ENCODE results near the gene CTXN1.
A peak's percentile ranks its signal among the peaks of the same experiment; 100 is the strongest.

The CTXN1 gene

DNA sequence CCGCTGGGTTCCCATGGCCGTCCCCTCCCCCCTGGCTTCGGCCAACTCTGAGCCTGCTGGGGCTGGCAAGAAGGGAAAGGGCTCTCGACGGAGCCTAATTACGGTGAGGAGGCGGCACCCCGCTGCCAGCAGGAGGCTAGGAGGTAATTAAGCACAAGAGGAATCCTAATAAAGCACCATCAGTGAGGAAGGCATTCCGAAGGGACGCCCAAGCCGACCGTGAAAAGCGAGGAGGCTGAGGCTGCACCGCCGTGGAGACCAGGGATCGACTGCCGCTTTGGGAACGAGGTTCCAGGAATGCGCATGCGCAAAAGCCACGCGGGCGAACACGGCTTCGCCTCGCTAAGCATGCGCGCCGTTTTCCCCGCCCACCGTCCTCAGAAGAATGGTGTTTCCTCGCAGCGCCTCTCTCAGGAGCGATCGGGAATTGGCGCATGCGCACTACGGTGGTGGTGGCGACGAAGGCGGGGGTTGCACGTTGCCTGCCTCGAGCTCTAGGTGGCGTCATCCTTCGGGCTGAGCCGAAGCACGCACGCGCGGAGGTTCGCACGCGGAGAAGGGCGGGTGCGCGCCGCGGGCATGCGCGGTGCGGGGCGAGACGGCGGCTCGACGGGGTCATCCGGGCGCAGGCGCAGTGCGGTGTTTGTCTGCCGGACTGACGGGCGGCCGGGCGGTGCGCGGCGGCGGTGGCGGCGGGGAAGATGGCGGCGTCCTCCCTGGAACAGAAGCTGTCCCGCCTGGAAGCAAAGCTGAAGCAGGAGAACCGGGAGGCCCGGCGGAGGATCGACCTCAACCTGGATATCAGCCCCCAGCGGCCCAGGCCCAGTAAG is 22.5 kb downstream of the CTXN1 start, which contains the start of gene MAP2K7 (continued):
- TF ChIP-seq, protein P1, sequence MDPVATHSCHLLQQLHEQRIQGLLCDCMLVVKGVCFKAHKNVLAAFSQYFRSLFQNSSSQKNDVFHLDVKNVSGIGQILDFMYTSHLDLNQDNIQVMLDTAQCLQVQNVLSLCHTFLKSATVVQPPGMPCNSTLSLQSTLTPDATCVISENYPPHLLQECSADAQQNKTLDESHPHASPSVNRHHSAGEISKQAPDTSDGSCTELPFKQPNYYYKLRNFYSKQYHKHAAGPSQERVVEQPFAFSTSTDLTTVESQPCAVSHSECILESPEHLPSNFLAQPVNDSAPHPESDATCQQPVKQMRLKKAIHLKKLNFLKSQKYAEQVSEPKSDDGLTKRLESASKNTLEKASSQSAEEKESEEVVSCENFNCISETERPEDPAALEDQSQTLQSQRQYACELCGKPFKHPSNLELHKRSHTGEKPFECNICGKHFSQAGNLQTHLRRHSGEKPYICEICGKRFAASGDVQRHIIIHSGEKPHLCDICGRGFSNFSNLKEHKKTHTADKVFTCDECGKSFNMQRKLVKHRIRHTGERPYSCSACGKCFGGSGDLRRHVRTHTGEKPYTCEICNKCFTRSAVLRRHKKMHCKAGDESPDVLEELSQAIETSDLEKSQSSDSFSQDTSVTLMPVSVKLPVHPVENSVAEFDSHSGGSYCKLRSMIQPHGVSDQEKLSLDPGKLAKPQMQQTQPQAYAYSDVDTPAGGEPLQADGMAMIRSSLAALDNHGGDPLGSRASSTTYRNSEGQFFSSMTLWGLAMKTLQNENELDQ (tag by site-specific recombination; IDR thresholded peaks at IDR 0.05; ENCODE audit: low read depth): no peak
- no peak for TF ChIP-seq ZNF362 (tag by site-specific recombination; IDR thresholded peaks at IDR 0.05)
- TF ChIP-seq GLI2 (tag by site-specific recombination; IDR thresholded peaks at IDR 0.05; ENCODE audit: borderline replicate concordance, low read depth): no peak
- TF ChIP-seq ZNF747 (tag by site-specific recombination; IDR thresholded peaks at IDR 0.05): no peak
- TF ChIP-seq HOXA7 (CRISPR knock-in tag; IDR thresholded peaks at IDR 0.05; ENCODE audit: borderline replicate concordance): no peak
- TF ChIP-seq ZNF274 (IDR thresholded peaks at IDR 0.05; ENCODE audit: low read length): no peak
- TF ChIP-seq ZNF274 (tag by site-specific recombination; IDR thresholded peaks at IDR 0.05; ENCODE audit: borderline replicate concordance): no peak
- TF ChIP-seq ZNF10 (tag by site-specific recombination; IDR thresholded peaks at IDR 0.05): no peak
- TF ChIP-seq GLIS1 (tag by site-specific recombination; IDR thresholded peaks at IDR 0.05): 0 out of 2 replicates have a peak, but pooled peaks have one; percentile 3
- TF ChIP-seq ZNF768 (tag by site-specific recombination; IDR thresholded peaks at IDR 0.05): no peak
- TF ChIP-seq PRDM6 (tag by site-specific recombination; IDR thresholded peaks at IDR 0.05): no peak
- TF ChIP-seq ZNF658 (tag by site-specific recombination; IDR thresholded peaks at IDR 0.05): no peak
- no peak for TF ChIP-seq ZNF174 (tag by site-specific recombination; IDR thresholded peaks at IDR 0.05)
- no peak for TF ChIP-seq PRDM4 (tag by site-specific recombination; IDR thresholded peaks at IDR 0.05)
- no peak for TF ChIP-seq ZNF610 (tag by site-specific recombination; IDR thresholded peaks at IDR 0.05; ENCODE audit: borderline replicate concordance)
- TF ChIP-seq ZSCAN23 (tag by site-specific recombination; IDR thresholded peaks at IDR 0.05): no peak
- TF ChIP-seq MYNN (tag by site-specific recombination; IDR thresholded peaks at IDR 0.05; ENCODE audit: borderline replicate concordance): no peak
- TF ChIP-seq ZNF140 (tag by site-specific recombination; IDR thresholded peaks at IDR 0.05): no peak
- TF ChIP-seq ZNF266 (tag by site-specific recombination; IDR thresholded peaks at IDR 0.05; ENCODE audit: low read depth): no peak
- no peak for TF ChIP-seq ZNF24 (tag by site-specific recombination; IDR thresholded peaks at IDR 0.05)
- no peak for TF ChIP-seq ZNF223 (tag by site-specific recombination; IDR thresholded peaks at IDR 0.05)
- no peak for TF ChIP-seq ZNF433 (tag by site-specific recombination; IDR thresholded peaks at IDR 0.05; ENCODE audit: low read depth)
- TF ChIP-seq ZNF548 (tag by site-specific recombination; IDR thresholded peaks at IDR 0.05): no peak
- TF ChIP-seq, protein P2, sequence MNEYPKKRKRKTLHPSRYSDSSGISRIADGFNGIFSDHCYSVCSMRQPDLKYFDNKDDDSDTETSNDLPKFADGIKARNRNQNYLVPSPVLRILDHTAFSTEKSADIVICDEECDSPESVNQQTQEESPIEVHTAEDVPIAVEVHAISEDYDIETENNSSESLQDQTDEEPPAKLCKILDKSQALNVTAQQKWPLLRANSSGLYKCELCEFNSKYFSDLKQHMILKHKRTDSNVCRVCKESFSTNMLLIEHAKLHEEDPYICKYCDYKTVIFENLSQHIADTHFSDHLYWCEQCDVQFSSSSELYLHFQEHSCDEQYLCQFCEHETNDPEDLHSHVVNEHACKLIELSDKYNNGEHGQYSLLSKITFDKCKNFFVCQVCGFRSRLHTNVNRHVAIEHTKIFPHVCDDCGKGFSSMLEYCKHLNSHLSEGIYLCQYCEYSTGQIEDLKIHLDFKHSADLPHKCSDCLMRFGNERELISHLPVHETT (tag by site-specific recombination; IDR thresholded peaks at IDR 0.05): no peak
- TF ChIP-seq ZNF416 (tag by site-specific recombination; IDR thresholded peaks at IDR 0.05): no peak
- TF ChIP-seq ZNF514 (tag by site-specific recombination; IDR thresholded peaks at IDR 0.05): no peak
- TF ChIP-seq ZNF184 (tag by site-specific recombination; IDR thresholded peaks at IDR 0.05): no peak
- TF ChIP-seq ZNF624 (tag by site-specific recombination; IDR thresholded peaks at IDR 0.05): no peak
- peak; percentile 73; the same call in 1 of the 2 replicates for TF ChIP-seq KLF17 (tag by site-specific recombination; IDR thresholded peaks at IDR 0.05)
- TF ChIP-seq ZNF239 (tag by site-specific recombination; IDR thresholded peaks at IDR 0.05): no peak
- no peak for TF ChIP-seq MEIS1 (CRISPR knock-in tag; IDR thresholded peaks at IDR 0.05; ENCODE audit: borderline replicate concordance)
